Natural killer cell (primary cell): Measurements from ENCODE around the gene PPP2R2C. TPM values are rescaled to one million over a fixed set of nuclear protein-coding genes. Genes with fewer than 3 reads are reported as not detected.

Experiments used
- ATAC-seq, 3 donors: fragments of 150-1000 bp in 2 of 3; fragments of 200-7000 bp in 1 of 3; cut with Tn5 transposase; 1 replicate in 1 of 3; 2 replicates in 2 of 3; pipeline ENCODE4 v1.10.0; 2021; ENCODE audit warnings: mild to moderate bottlenecking in 2 of 3, moderate library complexity in 2 of 3
- DNase-seq, 2 donors: peaks; one replicate each; pipeline versions ENCODE4 v3.0.0 to v3.0.0-alpha.2; 2013 to 2021; ENCODE audit warnings: mixed read lengths in 1 of 2
- H3K27ac ChIP-seq: one replicate; pipeline ENCODE4 v1.5.1; 2013; ENCODE audit warnings: mild to moderate bottlenecking, low read length
- H3K27me3 ChIP-seq: one replicate; pipeline ENCODE4 v1.6.1; 2013; ENCODE audit warnings: low read length; ENCODE audit not compliant: control insufficient read depth, insufficient read depth
- H3K36me3 ChIP-seq: one replicate; pipeline ENCODE4 v1.6.1; 2013; ENCODE audit warnings: low read length; ENCODE audit not compliant: control insufficient read depth, insufficient read depth
- H3K4me1 ChIP-seq: one replicate; pipeline ENCODE4 v1.6.1; 2013; ENCODE audit warnings: low read length; ENCODE audit not compliant: control insufficient read depth, insufficient read depth
- H3K4me3 ChIP-seq: one replicate; pipeline ENCODE4 v1.5.1; 2013; ENCODE audit warnings: low read length
- H3K9me3 ChIP-seq: one replicate; pipeline ENCODE4 v1.6.1; 2013; ENCODE audit warnings: low read length; ENCODE audit not compliant: control insufficient read depth, insufficient read depth
- H3K27ac Mint-ChIP-seq, 2 donors: one replicate each; pipeline ENCODE4 v1.8.0; 2022; ENCODE audit warnings: mild to moderate bottlenecking in 2 of 2, mixed read lengths in 2 of 2, moderate library complexity in 1 of 2
- H3K27me3 Mint-ChIP-seq, 2 donors: one replicate each; pipeline ENCODE4 v1.8.0; 2022; ENCODE audit warnings: low read depth in 2 of 2, mixed read lengths in 2 of 2
- H3K36me3 Mint-ChIP-seq: one replicate; pipeline ENCODE4 v1.8.0; 2022; ENCODE audit warnings: mixed read lengths
- H3K4me1 Mint-ChIP-seq, 2 donors: one replicate each; pipeline ENCODE4 v1.8.0; 2022; ENCODE audit warnings: mixed read lengths in 2 of 2
- H3K4me3 Mint-ChIP-seq: one replicate; pipeline ENCODE4 v1.8.0; 2022; ENCODE audit warnings: mild to moderate bottlenecking, moderate library complexity, mixed read lengths
- H3K9me3 Mint-ChIP-seq, 2 donors: one replicate each; pipeline ENCODE4 v1.8.0; 2022; ENCODE audit warnings: mixed read lengths in 2 of 2
- CTCF ChIP-seq: fragments of 200-600 bp; IDR thresholded peaks from one replicate; pipeline ENCODE4 v1.8.0; 2022; ENCODE audit warnings: antibody characterized with exemption
- WGBS: methylation state at CpG from one replicate; pipeline ENCODE4 v1.1.7; 2013; ENCODE audit warnings: missing lambda C conversion rate; ENCODE audit not compliant: insufficient coverage; 5-methylcytosine and 5-hydroxymethylcytosine counted together
- intact Hi-C: fragments of 100-400 bp; cut with micrococcal nuclease; formaldehyde crosslinking; loops from one replicate; pipeline ENCODE4 v1.14.2; 2022
- total RNA-seq, 4 donors: library from RNA; stranded (reverse); fragments of 120-200 nt in 1 of 4; gene quantifications; one replicate each; pipeline versions ENCODE4 v1.2.3 to v1.2.4, GENCODE V29; 2013 to 2022

The PPP2R2C gene
- total RNA-seq, 3 donors from 2014 or later (not counting 1 experiment from before 2014, with no cell fraction given): not detected

GRCh38 chr4:6494431-6495295, 22.2 kb upstream of the PPP2R2C start:
- Histone ChIP-seq H3K4me3 (no peak overlapping the region), H3K27me3 (no peaks in the 10 kb centered on the region), H3K36me3 (no peaks in the 10 kb centered on the region), H3K9me3 (no peaks in the 10 kb centered on the region), H3K4me1 (no peaks in the 10 kb centered on the region), H3K27ac (no peak overlapping the region)
- H3K4me1 Mint-ChIP-seq: no peaks in the 10 kb centered on the region
- TF ChIP-seq CTCF: no peak
- WGBS: 84% methylated on average over 18 of the region's 18 CpGs
- no peak overlapping the region for H3K4me3 Mint-ChIP-seq
- no peaks in the 10 kb centered on the region for H3K9me3 Mint-ChIP-seq
- DNase-seq (no peak), ATAC-seq (no peak)
- no peaks in the 10 kb centered on the region for H3K36me3 Mint-ChIP-seq
- intact Hi-C loops: no loop called here
- no peak overlapping the region for H3K27ac Mint-ChIP-seq
- peaks cover 14 to 31% of the 10 kb centered on the region in 2 donors for H3K27me3 Mint-ChIP-seq

- DNase-seq: no peak
- no peak for TF ChIP-seq CTCF
- no peaks in the 10 kb centered on the region for H3K27me3 ChIP-seq
- H3K9me3 ChIP-seq: no peaks in the 10 kb centered on the region
- Mint-ChIP-seq H3K4me3 (no peak overlapping the region), H3K27ac (no peak overlapping the region), H3K36me3 (no peaks in the 10 kb centered on the region), H3K4me1 (no peaks in the 10 kb centered on the region), H3K9me3 (no peaks in the 10 kb centered on the region), H3K27me3 (peaks cover 21 to 40% of the 10 kb centered on the region in 2 donors)
- intact Hi-C loops: no loop called here
- H3K4me3 ChIP-seq: no peak overlapping the region
- no peaks in the 10 kb centered on the region for H3K4me1 ChIP-seq
- no peaks in the 10 kb centered on the region for H3K36me3 ChIP-seq
- H3K27ac ChIP-seq: no peak overlapping the region
- WGBS: 46% methylated on average over 19 of the region's 22 CpGs
- ATAC-seq: no peak
Observed at GRCh38 chr4:6493658-6494304, 21.4 kb upstream of the PPP2R2C start.

DNA sequence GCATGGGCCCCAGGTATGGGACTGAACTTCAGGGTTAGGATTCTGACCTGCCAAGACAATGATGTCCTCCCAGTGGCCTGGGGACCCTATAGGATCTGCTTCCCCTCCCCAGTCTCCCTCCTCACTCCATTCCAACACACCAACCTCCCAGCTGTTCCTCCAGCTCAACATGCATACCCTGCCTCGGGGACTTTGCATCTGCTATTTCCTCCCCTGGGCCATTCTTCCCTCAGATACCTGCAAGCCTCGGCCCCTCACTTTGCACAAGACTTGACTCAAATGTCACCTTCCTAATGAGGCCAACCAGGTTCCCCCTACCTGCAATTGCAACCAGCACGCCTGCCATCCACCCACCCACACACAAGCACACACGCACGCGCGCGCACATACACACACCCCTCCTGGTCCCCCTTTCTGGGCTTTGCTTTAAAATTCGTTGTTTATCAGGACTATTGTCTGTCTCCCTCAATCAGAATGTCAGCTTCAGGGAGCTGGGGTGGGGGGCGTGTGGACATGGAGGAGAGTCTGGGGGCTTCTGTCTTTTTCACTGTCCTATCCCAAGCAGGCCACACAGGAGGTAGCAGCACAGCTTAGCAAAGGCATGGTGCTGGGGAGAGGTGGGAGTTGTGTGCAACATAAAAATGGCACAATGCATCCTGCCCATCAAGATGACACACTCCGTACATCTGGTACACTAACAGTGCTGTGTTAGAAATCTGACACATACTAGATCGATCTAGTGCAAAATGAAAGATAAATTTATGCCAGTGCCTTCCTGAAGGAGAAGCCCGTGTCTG, 20.6 kb upstream of the PPP2R2C start:
- H3K4me1 Mint-ChIP-seq: no peaks in the 10 kb centered on the region
- intact Hi-C loops: no loop called here
- no peaks in the 10 kb centered on the region for H3K36me3 Mint-ChIP-seq
- no peak for TF ChIP-seq CTCF
- no peak overlapping the region for H3K4me3 ChIP-seq
- H3K27ac Mint-ChIP-seq: no peak overlapping the region
- peaks cover 24 to 47% of the 10 kb centered on the region in 2 donors for H3K27me3 Mint-ChIP-seq
- H3K4me3 Mint-ChIP-seq: no peak overlapping the region
- H3K9me3 Mint-ChIP-seq: no peaks in the 10 kb centered on the region
- 75% methylated on average over 12 of the region's 13 CpGs for WGBS
- H3K4me1 ChIP-seq: no peaks in the 10 kb centered on the region
- H3K9me3 ChIP-seq: no peaks in the 10 kb centered on the region
- no peak overlapping the region for H3K27ac ChIP-seq
- DNase-seq (no peak), ATAC-seq (no peak)
- no peaks in the 10 kb centered on the region for H3K27me3 ChIP-seq
- no peaks in the 10 kb centered on the region for H3K36me3 ChIP-seq
